HG03103 (cell line): ENCODE results near the gene GLYATL1.
"Not testable (repeated sequence)": the region's sequence is repeated elsewhere in the genome, so short reads cannot be mapped to it uniquely, and the experiment has no call there.

Source experiments
- ATAC-seq: cut with Tn5 transposase; IDR thresholded peaks from one replicate; pipeline ENCODE4 v1.9.1; 2021; ENCODE audit warnings: low read depth; ENCODE audit not compliant: unreplicated experiment

Gene GLYATL1

DNA sequence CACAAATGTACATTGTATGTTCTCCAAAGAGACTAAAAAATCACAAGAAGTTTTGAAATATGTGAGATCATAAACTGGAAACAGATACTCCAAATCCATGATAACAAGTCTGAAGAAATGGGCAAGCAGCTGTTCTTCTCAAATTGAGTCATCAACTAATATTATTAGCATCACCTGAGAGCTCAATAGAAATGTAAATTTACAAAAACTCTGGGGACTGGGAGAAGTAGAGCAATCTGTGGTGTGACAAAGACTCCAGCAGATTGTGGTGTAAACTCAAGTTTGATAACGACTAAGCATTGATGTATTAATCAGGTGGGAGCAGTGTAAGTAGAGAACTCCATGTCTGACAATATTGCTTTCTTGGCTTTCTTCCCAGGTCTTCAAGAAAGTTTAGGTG, 53.2 kb downstream of the GLYATL1 start:
- no peak for ATAC-seq

DNA sequence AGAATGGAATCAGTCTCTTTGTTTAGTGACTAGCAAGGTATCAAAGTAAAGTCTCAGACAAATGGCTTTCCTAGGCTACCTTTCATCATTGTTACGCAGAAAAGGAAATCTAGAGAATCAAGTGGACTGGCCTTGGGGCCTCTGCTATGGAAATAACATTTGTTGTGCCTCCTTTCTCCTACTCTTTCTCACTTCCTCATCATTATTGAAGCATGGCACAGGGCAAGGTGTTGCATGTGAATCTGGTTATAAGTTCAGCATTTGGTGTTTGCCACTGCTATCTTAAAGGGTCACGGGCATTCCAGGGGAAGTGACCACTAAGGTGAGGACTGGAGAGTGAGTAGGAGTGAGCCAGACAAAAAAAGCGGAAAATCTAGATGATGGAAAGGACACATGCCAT, 54.9 kb downstream of the GLYATL1 start:
- no peak for ATAC-seq

DNA sequence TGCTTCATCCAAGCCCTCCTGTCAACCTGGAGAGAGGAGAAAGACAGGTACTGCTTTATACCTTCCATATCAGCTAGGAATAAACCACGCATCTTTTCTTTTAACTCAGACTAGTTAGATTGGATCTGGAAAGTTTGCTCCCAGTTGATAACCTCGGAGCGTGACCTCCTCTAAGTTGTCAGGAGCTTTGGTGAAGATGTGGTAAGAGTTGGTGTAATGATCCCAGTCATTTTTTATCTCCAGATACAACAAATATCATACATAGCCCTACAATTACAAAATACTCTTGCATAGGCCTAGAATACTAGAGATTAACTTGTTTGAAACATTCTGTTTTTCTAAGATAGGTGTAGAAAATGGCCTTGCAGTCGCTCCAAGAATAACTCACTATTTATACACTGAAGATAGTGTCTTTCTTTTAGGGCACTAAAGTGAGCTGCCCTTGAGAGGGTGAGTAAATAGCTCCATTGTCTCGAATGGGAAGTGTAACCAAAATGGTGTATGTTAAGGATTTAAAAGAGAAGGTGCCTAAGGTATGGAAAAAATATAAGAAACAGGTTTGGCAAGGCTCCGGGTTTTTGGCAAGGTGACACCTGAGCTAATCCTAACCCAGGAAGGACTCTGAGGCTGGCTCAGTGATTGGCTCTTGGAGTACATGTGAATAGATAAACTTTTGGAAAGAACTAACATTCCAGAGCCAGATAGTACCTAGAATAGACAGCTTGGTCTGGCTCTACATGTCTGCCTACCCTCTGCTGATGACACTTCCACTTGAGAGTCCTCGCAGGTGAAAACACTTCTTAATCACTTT, 59.4 kb downstream of the GLYATL1 start:
- ATAC-seq: peak; percentile 22

DNA sequence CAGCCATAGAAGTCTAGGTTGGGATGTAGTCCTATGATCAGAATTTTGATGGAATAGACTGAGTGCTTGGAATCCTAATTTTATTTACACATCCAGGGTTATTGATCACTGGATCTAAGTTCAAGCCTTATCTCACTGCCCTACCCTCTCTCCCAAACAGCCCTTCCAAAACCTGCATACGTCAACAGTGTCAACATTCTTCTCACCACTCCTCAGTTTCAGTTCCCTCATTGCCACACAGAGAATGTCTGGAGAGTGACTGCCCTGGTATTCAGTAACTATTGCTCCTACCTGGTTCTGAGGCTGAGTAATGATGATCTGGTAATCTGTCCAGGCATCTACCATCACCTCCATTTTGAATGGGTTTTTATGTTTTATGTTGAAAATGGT, 60.0 kb downstream of the GLYATL1 start:
- ATAC-seq: peak; percentile 93

DNA sequence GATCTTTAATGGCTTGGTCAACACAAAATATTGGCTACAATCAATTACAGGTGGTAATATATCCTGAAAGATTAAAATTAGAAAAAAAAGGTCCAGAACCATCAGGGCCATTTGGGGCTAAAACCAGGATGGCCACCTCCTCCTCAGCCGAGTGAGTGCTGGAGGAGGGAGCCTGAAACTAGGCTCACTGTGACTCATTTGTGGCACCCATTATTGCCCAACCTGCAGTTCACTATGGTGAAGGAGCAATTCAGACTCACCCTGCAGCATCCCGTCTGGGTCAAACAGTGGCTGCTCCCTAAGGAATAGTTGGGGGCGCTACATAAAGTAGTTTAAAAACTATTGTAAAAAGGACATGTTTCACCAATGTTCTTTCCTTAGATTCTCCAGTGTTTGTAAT, 60.7 kb downstream of the GLYATL1 start:
- no peak for ATAC-seq

DNA sequence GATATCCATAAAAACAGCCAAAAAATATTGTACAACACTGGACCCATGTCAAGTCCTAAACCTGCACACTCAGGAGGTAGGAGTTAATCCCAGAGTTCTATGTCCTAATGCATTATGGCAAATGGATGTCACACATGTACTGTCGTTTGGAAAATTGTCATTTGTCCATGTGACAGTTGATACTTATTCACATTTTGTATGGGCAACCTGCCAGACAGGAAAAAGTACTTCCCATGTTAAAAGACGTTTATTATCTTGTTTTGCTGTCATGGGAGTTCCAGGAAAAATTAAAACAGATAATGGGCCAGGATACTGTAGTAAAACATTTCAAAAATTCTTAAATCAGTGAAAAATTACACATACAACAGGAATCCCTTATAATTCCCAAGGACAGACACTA, 62.7 kb downstream of the GLYATL1 start:
- ATAC-seq: not testable (repeated sequence)
